ENCODE data around the gene RUVBL1.

The RUVBL1 gene

DNA sequence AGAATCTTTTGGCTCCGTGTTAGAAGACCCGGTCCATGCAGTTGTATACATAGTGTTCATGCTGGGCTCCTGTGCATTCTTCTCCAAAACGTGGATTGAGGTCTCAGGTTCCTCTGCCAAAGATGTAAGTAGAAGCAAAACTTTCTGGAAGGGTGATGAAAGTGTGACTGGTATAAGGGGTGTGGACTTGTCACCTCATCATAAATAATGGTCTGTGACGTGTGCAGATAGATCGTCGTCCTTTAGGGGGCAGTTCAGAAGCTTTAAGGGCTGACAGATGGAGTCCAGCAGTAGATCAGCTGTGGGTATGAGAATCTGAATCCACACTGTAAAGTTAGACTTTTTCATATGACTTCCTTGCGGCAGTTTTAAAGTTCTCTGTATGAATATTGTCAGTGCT lies 56.1 kb downstream of the RUVBL1 start:
- DNase-seq (ENCODE audit: low read depth): no peak

DNA sequence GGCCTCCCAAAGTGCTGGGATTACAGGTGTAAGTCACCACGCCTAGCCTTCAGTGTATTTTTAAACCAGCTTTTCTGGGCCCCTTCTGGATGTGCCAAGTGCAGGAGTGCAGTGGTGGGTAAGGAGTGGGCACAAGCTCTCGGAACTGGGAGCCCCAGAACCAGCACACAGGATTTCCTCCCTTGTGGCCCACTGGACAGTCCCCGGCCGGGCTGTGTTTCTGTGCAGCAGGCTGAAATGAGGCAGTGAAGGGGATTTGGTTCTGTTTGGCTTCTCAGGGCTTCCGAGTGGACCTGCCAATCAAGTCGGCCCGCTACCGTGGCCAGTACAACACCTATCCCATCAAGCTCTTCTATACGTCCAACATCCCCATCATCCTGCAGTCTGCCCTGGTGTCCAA lies 56.9 kb downstream of the RUVBL1 start:
- DNase-seq (ENCODE audit: low read depth): no peak

DNA sequence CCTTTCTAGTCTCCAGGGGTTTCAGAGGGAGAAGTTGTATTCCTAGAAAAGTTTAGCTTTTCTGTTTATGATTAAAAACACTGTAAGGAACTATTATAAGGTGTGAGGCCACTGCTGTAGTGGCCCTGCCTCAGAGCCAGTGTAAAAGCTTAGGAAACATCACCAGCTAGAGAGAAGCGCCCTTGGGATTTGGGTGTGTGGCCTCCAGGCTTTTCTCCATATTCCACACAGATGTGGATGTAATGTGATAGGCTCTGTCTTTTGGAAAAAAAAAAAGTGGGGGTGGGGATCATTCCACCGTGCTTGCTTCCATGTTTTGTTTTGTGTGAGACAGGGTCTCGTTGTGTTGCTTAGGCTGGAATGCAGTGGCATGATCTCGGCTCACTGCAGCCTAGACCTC lies 57.5 kb downstream of the RUVBL1 start:
- no peak for DNase-seq (ENCODE audit: low read depth)

DNA sequence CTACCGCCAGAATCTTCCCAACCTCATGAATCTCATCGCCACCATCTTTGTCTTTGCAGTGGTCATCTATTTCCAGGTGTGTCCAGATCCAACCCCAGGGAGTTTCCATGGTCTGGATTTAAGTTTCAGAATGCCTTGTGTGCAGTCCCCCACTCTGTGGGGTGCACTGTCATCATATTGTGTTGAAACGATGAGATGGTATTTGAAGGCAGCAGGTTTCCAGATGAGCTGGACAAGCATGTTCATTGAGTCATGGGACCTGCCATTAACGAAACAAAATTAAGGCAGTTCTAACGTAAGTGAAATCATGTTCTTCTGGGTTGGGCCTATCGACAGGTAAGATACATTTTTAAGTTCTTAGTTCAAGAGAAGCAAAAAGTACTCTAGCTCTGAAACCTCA lies 58.6 kb downstream of the RUVBL1 start:
- no peak for DNase-seq (ENCODE audit: low read depth)

DNA sequence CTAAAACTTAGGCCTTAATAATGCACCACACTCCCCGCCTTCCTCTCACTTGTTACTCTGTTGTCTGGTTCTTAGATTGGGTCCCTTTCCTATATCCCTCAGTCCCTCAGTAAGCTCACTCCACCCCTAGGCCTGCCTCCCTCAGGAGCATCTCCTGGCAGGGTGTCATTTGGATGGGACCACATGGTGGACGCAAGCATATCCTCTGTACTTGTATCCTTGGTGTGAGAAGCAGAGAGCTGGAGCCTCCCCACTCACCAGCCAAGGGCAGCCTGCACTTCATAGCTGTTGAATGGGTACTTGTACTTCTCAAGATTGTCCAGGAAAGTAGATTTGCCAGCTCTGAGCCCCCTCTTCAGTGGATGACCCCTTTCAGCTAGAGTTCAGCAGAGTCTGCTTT lies 59.7 kb downstream of the RUVBL1 start:
- no peak for DNase-seq (ENCODE audit: low read depth)

DNA sequence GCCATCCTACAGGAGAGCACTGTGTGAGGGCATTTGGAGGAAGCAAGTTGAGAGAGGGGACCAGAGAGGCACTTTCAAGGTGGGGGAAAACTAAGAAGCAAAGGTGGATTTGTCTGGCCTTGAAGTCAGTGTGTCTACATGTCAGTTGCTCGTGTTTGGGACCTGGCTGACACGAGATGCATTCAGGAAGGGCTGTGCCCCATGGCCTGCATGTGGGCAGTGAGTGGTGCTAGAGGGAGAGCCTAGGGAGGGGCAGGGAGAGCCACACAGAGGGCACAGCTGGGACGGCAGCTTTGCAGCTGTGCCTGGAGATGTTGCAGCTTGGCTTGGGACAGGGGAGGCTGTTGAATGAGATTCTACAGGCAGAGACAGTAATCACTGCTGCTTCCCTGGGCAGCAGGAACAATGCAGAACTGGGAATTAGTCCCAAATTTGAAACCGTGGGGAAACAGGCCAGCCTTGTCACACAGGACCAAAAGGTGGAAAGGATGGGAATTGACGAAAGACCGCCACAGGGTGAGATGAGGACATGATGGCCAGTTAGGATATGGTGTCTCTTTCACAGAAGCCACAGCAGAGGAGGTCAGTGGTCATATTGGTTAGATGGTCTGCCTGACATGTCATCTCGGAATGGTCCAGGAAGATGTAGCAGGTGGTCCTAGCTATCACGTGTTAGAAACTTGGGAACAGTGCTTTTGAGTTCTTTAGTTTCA lies 61.4 kb downstream of the RUVBL1 start:
- no peak for DNase-seq (ENCODE audit: low read depth)

DNA sequence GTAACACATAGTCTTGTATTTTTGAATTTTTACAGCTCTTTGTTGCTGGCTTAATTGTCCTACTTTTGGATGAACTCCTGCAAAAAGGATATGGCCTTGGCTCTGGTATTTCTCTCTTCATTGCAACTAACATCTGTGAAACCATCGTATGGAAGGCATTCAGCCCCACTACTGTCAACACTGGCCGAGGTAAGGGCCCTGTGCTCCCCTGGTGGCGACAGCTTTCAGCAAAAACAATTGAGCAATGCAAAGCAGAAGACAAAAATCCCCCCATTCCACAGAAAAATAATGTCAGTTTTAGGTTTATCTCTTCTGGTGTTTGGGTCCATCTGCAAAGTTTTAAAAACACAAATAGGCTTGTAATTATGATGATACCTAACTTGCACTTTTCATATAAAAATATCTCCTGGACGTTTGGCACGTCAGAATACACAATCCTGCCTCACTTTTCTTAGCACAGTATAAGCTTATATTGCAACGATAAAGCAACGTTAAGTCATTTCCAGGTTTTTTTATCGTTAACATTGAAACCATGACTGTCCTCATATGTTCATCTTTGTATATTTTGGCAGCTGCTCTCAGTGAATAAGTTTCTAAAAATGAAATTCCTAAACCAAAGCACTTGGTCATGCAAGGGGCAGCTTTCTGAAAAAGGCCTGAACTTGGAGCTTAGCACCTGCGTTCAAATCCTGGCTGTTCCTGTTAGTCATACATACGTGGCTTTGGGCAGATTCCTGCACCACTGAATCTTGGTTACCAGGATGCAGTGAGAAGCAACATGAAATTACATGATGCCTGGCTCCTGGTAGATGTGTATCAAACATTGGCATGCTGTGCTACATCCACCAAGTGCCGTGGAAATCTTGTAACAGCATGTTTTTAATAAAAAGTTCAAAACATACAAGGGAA lies 62.9 kb downstream of the RUVBL1 start:
- DNase-seq (ENCODE audit: low read depth): no peak

DNA sequence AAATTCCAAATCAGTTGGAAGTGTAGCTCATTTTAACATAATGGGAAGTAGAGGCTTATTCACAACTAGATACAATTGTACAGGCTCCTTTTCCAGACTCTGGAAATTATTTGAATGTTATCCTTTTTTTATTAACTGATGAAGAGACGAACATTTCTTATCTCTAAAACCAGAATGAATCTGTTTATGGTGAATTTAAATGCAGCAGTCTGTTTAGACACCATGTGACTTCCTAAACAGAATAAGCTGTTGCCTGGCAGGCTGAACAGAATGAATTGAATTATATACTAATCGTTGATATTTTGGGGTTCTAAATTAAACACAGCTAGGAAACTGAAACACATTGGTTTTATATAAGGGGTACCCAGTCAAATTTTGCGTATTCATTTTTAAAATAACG lies 67.4 kb downstream of the RUVBL1 start:
- DNase-seq (ENCODE audit: low read depth): no peak

DNA sequence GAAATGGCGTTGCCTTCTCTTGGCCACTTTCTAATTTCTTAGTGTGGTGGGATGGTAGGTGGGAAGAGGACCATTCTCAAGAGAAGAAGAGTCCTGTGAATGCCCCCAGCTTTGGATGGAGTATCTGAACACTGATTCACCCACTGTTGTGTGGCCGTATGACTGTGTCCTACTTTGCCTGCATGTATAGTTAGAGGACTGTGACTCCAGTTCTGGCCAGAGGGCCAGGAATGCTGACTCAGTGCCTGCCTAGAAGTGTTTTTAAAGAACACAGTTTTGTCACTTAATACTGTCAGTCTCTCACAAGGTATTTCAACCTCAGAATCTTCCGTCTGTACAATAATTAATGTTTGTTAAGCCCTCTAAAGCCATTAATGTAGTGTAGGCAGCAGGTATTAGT lies 69.2 kb downstream of the RUVBL1 start:
- no peak for DNase-seq (ENCODE audit: low read depth)

DNA sequence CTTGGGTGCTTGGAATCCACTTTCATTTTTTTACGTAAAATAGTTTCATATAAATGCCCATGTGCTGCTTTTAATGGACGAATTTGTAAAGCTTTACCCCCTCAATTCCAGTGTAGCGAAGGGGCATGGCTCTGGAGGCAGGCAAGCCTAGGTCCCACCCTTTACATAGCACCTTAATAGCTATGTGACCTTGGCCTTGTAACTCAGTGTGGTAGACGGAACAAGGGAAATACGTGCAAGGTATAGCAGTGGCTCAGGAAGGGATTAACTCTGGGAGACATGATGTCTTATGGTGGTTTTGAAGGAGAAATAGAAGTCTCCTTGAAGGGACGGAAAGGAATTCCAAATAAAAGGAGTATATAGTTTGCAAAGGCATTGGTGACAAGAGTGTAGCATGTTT lies 70.0 kb downstream of the RUVBL1 start:
- no peak for DNase-seq (ENCODE audit: low read depth)

DNA sequence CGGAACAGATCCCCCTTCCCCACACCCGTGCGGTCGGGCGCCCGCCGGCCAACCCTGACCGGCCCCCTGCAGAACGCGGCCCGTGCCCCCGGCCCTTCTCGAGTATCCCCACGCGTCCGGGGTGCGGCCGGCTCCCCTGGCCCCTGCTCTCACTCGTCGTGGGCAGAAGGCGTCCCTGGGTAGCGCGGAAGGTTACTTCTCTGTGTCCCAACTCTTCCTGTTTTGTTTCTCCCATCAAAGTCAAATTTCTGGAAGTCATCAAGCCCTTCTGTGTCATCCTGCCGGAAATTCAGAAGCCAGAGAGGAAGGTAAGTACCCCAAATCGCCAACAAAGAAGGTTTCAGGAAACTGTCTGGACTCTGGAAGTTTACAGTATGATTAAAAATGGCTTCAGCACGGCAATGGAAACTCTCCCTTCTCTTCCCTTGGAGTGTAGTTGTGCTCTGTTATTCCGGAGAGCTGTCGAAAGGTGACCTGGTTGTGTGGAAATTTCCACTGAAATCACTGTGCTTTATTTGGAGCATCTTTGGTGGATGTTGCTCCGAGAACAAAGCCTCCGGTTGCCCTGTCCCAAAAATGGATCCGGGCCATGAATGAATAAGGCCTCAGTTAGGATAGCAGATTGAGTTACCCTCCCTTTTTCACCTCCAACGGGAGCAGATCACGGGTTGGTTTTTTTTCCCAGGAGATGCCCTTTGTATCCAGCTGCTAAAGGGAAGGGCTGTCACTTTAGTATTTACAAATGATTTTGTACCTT lies 70.8 kb downstream of the RUVBL1 start:
- DNase-seq (ENCODE audit: low read depth): no peak

DNA sequence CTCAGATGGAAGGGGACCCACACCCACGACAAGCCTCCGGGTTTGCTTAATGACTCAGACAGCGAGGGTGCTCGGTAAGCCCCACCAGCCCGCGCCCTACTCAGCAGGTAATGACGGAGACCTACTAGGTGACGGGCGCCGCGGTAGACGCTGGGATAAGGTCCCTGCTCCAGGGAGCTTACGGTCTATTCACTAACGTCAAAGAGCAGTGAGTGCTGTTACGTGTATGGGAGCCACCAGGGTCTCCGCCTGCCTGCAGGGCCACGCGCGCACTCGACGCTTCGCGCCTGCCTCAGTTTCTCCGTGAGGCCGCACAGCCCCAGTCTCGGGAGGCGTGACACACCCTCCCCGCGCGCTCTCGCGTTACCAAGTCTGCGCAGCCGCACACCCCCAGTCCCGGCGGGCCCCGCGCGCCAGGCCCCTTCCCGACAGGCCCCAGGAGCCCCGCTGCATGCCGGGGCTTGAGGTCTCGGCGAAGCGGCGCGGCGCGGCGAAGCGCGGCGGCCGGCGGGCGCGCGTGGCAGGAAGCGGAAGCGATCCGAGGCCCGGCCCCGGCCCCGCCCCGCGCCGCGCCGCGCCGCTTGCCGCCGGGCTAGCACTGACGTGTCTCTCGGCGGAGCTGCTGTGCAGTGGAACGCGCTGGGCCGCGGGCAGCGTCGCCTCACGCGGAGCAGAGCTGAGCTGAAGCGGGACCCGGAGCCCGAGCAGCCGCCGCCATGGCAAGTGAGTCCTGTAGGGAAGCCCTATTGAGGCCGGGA lies 71.6 kb downstream of the RUVBL1 start, which contains the start of gene SEC61A1:
Gene SEC61A1, plus strand, starts transcription at position 601 of the 758 bp plus-strand sequence. Its CDS starts 116 bp downstream, at position 717.
- DNase-seq (ENCODE audit: low read depth): peak; percentile 96

DNA sequence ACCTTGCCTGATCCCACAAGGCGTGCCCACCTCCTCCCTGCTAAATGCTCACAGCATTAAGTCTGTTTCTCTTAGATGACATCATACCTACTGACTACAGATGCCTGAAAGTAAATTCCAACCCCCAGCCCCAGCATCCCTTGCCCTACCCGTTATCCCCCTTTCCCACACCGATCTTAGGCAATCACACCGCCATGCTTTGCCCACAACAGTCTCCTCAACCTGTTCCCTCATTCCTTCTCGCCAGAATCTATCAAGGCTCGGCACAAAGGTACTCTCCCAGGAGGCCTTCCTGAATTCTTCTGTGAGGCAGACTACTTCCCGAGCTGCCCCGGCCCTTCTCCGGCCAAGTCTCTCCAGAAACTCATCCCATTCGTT lies 72.2 kb downstream of the RUVBL1 start:
- no peak for DNase-seq (ENCODE audit: low read depth)

DNA sequence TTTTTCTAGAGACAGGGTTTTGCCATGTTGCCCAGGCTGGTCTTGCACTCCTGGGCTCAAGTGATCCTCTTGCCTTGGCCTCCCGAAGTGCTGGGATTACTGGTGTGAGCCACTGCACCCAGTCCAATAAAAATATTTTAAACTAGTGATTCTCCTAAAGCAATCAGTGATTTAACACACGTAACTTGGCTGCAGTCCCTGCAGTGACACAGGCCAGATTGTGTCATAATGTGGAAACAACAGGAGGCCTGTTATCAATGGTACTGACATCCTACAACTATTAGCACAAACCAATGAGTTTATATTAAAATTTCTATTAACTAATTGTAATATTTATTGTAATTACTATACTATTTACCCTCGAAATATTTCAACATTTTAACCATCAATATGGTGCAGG lies 73.0 kb downstream of the RUVBL1 start:
- no peak for DNase-seq (ENCODE audit: low read depth)

DNA sequence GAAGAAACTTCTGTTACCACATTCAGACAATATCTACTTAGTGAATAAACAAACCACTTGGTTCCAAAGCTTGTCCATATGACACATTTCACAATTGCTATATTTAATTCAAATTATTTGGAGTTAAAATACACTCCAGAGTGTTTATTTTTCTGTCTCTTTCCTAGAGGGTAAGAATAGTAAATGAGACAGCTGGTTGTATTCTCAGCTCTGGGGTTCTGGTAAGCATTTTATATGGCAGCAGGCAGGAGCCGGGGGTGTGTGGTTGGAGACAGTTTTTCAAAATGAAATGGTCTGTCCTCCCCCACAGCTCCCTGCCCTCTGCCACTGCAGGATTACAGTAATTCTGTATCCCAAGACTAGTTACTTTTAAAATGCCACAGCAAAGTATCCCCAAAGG lies 82.3 kb downstream of the RUVBL1 start:
- no peak for DNase-seq (ENCODE audit: low read depth)

DNA sequence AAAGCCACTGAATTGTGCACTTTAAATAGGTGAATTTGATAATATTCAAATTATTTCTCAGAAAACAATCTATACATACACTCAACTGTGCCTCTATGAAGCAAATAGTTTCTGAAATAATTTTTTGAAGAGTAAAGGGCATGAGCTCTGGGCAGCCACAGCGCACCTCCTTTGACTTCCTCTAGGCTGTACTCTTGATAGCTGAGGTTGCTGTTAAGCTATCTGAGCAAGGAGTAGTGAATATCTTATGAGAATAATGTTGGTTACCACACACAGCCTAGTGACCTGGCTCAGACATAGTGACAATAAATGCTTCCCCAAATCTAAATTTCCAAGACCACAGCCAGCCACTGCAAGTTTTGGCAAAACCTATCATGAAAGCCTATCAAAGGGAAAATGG lies 83.0 kb downstream of the RUVBL1 start:
- no peak for DNase-seq (ENCODE audit: low read depth)

DNA sequence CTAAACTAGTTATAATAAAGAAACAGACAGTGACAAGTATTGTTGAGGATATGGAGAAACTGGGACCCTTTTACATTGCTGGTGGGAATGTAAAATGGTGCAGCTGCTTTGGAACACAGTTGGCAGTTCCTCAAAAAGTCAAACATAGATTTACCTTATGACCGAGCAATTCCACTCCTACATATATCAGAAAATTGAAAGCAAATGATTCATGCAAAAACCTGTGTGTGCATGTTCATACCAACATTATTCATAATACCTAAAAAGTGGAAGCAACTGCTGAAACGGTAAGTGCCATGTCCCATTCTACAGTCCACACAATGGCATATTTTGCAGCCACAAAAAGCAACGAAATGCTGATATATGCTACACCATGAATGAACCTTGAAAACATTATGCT lies 83.6 kb downstream of the RUVBL1 start:
- DNase-seq (ENCODE audit: low read depth): no peak

DNA sequence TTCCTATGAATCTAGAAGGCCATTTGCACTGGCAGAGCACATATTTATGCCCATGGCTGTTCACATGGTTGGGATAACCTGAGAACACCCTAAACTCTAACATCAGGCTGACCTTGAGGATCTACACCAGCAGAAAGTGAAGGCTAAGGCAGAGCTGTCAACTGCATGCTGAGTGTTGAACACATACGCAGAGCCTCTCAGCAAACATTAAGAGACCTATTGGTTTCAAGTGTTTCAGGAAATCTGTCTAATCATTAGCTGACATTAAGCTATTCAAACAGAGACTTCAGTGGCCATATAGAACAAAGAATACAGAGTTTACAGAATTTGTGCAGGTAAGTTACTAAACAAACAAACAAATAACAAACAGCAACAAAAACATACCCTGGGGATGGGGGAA lies 87.5 kb downstream of the RUVBL1 start:
- DNase-seq (ENCODE audit: low read depth): no peak

DNA sequence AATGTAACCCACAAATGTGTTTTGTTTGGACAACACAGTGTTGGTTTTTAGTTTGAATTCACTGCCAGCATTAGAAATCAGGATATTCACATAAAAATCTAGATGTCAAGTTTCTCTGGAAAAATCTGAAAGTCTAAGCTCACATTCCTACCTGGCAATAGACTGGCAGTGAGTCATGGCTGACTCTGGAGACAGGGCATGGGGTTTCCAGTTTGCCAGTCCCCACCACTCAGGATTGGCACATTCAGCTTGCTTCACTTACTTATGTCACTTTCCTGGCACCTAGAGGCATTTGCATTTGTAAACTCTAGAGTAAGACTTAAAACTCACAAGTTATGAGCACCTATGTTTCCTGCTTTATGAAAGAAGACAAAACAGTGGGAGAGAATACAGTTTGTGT lies 90.5 kb downstream of the RUVBL1 start:
- DNase-seq (ENCODE audit: low read depth): no peak
